ENCODE data around the gene SAP30BP.
"Not testable (repeated sequence)": the region's sequence is repeated elsewhere in the genome, so short reads cannot be mapped to it uniquely, and the experiment has no call there.

The SAP30BP gene

DNA sequence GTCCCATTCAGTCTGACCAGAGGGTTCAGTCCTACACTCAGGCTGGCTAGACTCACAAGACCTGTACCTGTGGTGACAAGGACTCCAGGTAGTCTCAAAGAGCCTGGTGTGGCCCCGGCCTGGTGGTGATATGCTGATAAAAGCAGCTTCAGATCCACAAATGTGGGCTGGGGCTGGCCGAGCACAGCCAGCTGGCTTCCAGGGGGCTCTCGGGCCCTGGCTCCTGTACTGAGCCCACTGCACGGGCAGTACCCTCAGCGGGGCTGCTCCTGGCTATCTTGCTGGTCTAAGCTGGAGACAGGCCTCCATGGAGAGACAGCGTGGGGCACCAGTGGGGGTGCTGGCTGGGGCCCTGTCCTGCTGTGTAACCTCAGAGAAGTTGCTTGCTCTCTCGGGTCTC, 29.6 kb upstream of the SAP30BP start:
- no peak overlapping the region for H3K4me3 ChIP-seq (ENCODE audit: control insufficient read depth, low read depth, low read length)
- DNase-seq (ENCODE audit: low read depth): no peak
- no peak for TF ChIP-seq CTCF (conservative IDR thresholded peaks at IDR 0.05; ENCODE audit: control insufficient read depth, insufficient read depth, low read depth, low read length)

DNA sequence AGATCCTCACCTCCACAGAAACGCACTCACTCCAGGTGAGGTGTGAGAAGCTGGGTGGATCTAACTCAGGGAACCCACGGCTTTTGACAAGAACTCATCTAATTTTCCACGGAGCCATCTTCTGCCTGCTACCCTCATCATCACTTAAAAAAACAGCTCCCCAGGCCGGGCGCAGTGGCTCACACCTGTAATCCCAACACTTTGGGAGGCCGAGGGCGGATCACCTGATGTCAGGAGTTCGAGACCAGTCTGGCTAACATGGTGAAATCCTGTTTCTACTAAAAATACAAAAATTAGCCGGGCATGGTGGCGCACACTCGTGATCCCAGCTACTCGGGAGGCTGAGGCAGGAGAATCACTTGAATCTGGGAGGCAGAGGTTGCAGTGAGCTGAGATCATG, 29.1 kb upstream of the SAP30BP start:
- not testable (repeated sequence) for H3K4me3 ChIP-seq (ENCODE audit: control insufficient read depth, low read depth, low read length); DNase-seq (ENCODE audit: low read depth)

DNA sequence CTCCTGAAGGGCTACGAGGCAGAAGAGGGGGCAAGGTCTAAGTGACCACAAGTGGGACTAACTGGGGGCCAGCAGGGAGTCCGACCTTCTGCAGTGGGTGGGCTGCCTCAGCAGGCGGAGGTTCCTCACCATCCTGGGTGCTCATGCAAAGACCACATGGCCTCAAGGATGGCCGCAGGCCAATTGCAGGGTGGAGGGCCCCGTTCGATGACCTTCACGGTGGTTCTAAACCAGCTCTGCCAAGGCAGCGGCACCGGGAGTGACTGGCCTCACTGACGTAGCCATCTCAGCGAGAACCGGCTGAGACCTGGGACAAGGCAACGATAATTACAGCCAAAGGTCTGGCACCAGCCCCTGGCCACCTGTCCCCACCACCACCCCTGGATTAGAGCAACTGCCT, 28.2 kb upstream of the SAP30BP start:
- no peak for TF ChIP-seq CTCF (conservative IDR thresholded peaks at IDR 0.05; ENCODE audit: control insufficient read depth, insufficient read depth, low read depth, low read length)
- no peak overlapping the region for H3K4me3 ChIP-seq (ENCODE audit: control insufficient read depth, low read depth, low read length)
- no peak for DNase-seq (ENCODE audit: low read depth)

GRCh38 chr17:75639327-75639726, 27.8 kb upstream of the SAP30BP start:
- TF ChIP-seq CTCF (conservative IDR thresholded peaks at IDR 0.05; ENCODE audit: control insufficient read depth, insufficient read depth, low read depth, low read length): no peak
- DNase-seq (ENCODE audit: low read depth): no peak
- no peak overlapping the region for H3K4me3 ChIP-seq (ENCODE audit: control insufficient read depth, low read depth, low read length)

DNA sequence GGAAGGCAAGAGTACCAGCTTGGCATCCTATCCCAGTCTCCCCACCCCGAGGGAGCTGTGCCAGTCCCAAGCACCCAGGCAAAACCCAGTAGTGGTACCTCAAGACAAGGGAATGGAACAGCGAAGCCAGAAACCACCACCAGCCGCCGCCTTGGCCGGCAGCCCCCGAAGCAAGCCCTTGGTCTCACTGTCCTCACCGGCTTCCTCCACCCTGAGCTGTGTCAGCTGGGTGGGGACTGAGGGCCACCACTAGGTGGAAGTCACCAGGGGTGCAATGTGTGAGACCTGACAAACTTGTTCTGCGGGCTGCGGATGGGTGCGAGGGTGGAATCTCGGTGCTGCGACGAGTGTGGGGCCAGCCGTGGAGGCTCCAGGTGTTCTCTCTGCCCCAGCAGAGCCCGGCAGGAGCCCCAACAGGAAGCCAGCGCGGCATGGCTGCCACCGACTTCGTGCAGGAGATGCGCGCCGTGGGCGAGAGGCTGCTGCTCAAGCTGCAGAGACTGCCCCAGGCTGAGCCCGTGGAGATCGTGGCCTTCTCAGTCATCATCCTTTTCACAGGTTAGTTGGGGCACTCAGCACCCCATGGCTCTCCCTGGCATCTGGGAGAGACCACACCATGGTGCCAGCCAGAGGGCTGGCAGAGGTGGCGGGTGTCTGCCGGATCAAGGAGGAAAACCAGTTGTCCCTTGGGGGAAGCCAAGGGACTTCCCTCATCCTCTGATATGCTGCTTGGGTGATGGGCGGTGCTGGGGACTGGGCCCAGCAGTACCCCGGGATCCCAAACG, 27.2 kb upstream of the SAP30BP start:
- no peak for DNase-seq (ENCODE audit: low read depth)
- no peak for TF ChIP-seq CTCF (conservative IDR thresholded peaks at IDR 0.05; ENCODE audit: control insufficient read depth, insufficient read depth, low read depth, low read length)
- no peak overlapping the region for H3K4me3 ChIP-seq (ENCODE audit: control insufficient read depth, low read depth, low read length)

GRCh38 chr17:75640556-75641119, 26.5 kb upstream of the SAP30BP start:
- no peak for DNase-seq (ENCODE audit: low read depth)
- TF ChIP-seq CTCF (conservative IDR thresholded peaks at IDR 0.05; ENCODE audit: control insufficient read depth, insufficient read depth, low read depth, low read length): no peak
- H3K4me3 ChIP-seq (ENCODE audit: control insufficient read depth, low read depth, low read length): no peak overlapping the region

DNA sequence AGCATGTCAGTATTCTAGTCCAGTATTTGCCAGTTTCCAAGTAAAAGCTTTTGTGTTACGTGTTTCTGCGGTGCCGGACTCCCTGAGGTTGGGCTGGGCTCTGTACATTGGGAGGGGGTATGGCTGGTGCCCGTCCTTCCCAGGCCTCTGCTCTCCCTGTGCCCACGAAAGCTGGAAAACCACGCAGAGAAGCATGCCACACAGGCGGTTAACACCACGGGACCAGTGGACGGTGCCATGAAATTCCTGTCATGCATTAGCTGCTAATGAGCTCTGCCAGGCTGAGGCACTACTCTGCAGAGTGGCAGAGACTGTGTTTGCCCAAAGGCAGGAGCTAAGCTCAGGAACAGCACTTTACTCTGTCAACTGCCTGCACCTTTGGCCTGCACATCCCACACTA, 25.8 kb upstream of the SAP30BP start:
- TF ChIP-seq CTCF (conservative IDR thresholded peaks at IDR 0.05; ENCODE audit: control insufficient read depth, insufficient read depth, low read depth, low read length): no peak
- DNase-seq (ENCODE audit: low read depth): no peak
- no peak overlapping the region for H3K4me3 ChIP-seq (ENCODE audit: control insufficient read depth, low read depth, low read length)

All from fibroblast of mammary gland (primary cell).